Measurements from ENCODE around the gene EML1.

The EML1 gene

GRCh38 chr14:99950181-99950580, 157.0 kb downstream of the EML1 start:
- Histone ChIP-seq H3K27ac (ENCODE audit: insufficient read depth, low read length, poor library complexity, severe bottlenecking) (no peak overlapping the region), H3K4me3 (ENCODE audit: insufficient read depth, low read depth, low read length, poor library complexity, severe bottlenecking) (no peak overlapping the region), H3K4me1 (ENCODE audit: control insufficient read depth, insufficient read depth, low read length, poor library complexity, severe bottlenecking) (peaks cover 13% of the 10 kb centered on the region), H3K36me3 (ENCODE audit: control insufficient read depth, insufficient read depth, low read length) (no peaks in the 10 kb centered on the region), H3K9me3 (ENCODE audit: control insufficient read depth, low read length) (no peaks in the 10 kb centered on the region), H3K27me3 (replicated peaks; ENCODE audit: control insufficient read depth, insufficient read depth, low read length, poor library complexity, severe bottlenecking) (peaks cover 9% of the 10 kb centered on the region)
- DNase-seq = no peak

GRCh38 chr14:99951085-99951484, 157.9 kb downstream of the EML1 start:
- no peak overlapping the region for H3K4me3 ChIP-seq (ENCODE audit: insufficient read depth, low read depth, low read length, poor library complexity, severe bottlenecking)
- no peaks in the 10 kb centered on the region for H3K9me3 ChIP-seq (ENCODE audit: control insufficient read depth, low read length)
- peaks cover 9% of the 10 kb centered on the region for H3K27me3 ChIP-seq (replicated peaks; ENCODE audit: control insufficient read depth, insufficient read depth, low read length, poor library complexity, severe bottlenecking)
- no peak overlapping the region for H3K27ac ChIP-seq (ENCODE audit: insufficient read depth, low read length, poor library complexity, severe bottlenecking)
- no peak for DNase-seq
- H3K4me1 ChIP-seq (ENCODE audit: control insufficient read depth, insufficient read depth, low read length, poor library complexity, severe bottlenecking) = peaks cover 12% of the 10 kb centered on the region
- no peaks in the 10 kb centered on the region for H3K36me3 ChIP-seq (ENCODE audit: control insufficient read depth, insufficient read depth, low read length)

GRCh38 chr14:99952039-99952438, 158.8 kb downstream of the EML1 start:
- Histone ChIP-seq H3K27me3 (replicated peaks; ENCODE audit: control insufficient read depth, insufficient read depth, low read length, poor library complexity, severe bottlenecking) (peaks cover 3% of the 10 kb centered on the region), H3K27ac (ENCODE audit: insufficient read depth, low read length, poor library complexity, severe bottlenecking) (no peak overlapping the region), H3K4me3 (ENCODE audit: insufficient read depth, low read depth, low read length, poor library complexity, severe bottlenecking) (no peak overlapping the region), H3K9me3 (ENCODE audit: control insufficient read depth, low read length) (no peaks in the 10 kb centered on the region), H3K36me3 (ENCODE audit: control insufficient read depth, insufficient read depth, low read length) (no peaks in the 10 kb centered on the region), H3K4me1 (ENCODE audit: control insufficient read depth, insufficient read depth, low read length, poor library complexity, severe bottlenecking) (peaks cover 3% of the 10 kb centered on the region)
- no peak for DNase-seq

- Histone ChIP-seq H3K27ac (ENCODE audit: insufficient read depth, low read length, poor library complexity, severe bottlenecking) (no peak overlapping the region), H3K4me3 (ENCODE audit: insufficient read depth, low read depth, low read length, poor library complexity, severe bottlenecking) (no peak overlapping the region), H3K36me3 (ENCODE audit: control insufficient read depth, insufficient read depth, low read length) (no peaks in the 10 kb centered on the region), H3K9me3 (ENCODE audit: control insufficient read depth, low read length) (no peaks in the 10 kb centered on the region), H3K27me3 (replicated peaks; ENCODE audit: control insufficient read depth, insufficient read depth, low read length, poor library complexity, severe bottlenecking) (peaks cover 3% of the 10 kb centered on the region), H3K4me1 (ENCODE audit: control insufficient read depth, insufficient read depth, low read length, poor library complexity, severe bottlenecking) (no peaks in the 10 kb centered on the region)
- no peak for DNase-seq
These were observed 159.2 kb downstream of the EML1 start for GRCh38 chr14:99952453-99952852.

- no peak for DNase-seq
- H3K27me3 ChIP-seq (replicated peaks; ENCODE audit: control insufficient read depth, insufficient read depth, low read length, poor library complexity, severe bottlenecking) = peaks cover 6% of the 10 kb centered on the region
- H3K9me3 ChIP-seq (ENCODE audit: control insufficient read depth, low read length) = no peaks in the 10 kb centered on the region
These were observed 162.7 kb downstream of the EML1 start for GRCh38 chr14:99955826-99956455.

GRCh38 chr14:99958380-99958779, 165.2 kb downstream of the EML1 start:
- H3K9me3 ChIP-seq (ENCODE audit: control insufficient read depth, low read length) = no peaks in the 10 kb centered on the region
- H3K27me3 ChIP-seq (replicated peaks; ENCODE audit: control insufficient read depth, insufficient read depth, low read length, poor library complexity, severe bottlenecking) = peaks cover 11% of the 10 kb centered on the region
- no peaks in the 10 kb centered on the region for H3K4me1 ChIP-seq (ENCODE audit: control insufficient read depth, insufficient read depth, low read length, poor library complexity, severe bottlenecking)
- no peak overlapping the region for H3K27ac ChIP-seq (ENCODE audit: insufficient read depth, low read length, poor library complexity, severe bottlenecking)
- no peak for DNase-seq
- H3K36me3 ChIP-seq (ENCODE audit: control insufficient read depth, insufficient read depth, low read length) = no peaks in the 10 kb centered on the region
- H3K4me3 ChIP-seq (ENCODE audit: insufficient read depth, low read depth, low read length, poor library complexity, severe bottlenecking) = no peak overlapping the region

More at GRCh38 chr14:99955826-99956455, 162.7 kb downstream of the EML1 start:
- no peak overlapping the region for H3K27ac ChIP-seq (ENCODE audit: insufficient read depth, low read length, poor library complexity, severe bottlenecking)
- no peak overlapping the region for H3K4me3 ChIP-seq (ENCODE audit: insufficient read depth, low read depth, low read length, poor library complexity, severe bottlenecking)
- no peaks in the 10 kb centered on the region for H3K4me1 ChIP-seq (ENCODE audit: control insufficient read depth, insufficient read depth, low read length, poor library complexity, severe bottlenecking)
- H3K36me3 ChIP-seq (ENCODE audit: control insufficient read depth, insufficient read depth, low read length) = no peaks in the 10 kb centered on the region

- no peaks in the 10 kb centered on the region for H3K36me3 ChIP-seq (ENCODE audit: control insufficient read depth, insufficient read depth, low read length)
These were observed 168.8 kb downstream of the EML1 start for GRCh38 chr14:99961826-99962518.

GRCh38 chr14:99964979-99965378, 171.8 kb downstream of the EML1 start:
- H3K27ac ChIP-seq (ENCODE audit: insufficient read depth, low read length, poor library complexity, severe bottlenecking) = no peak overlapping the region
- peaks cover 11% of the 10 kb centered on the region for H3K27me3 ChIP-seq (replicated peaks; ENCODE audit: control insufficient read depth, insufficient read depth, low read length, poor library complexity, severe bottlenecking)
- DNase-seq = no peak
- H3K4me3 ChIP-seq (ENCODE audit: insufficient read depth, low read depth, low read length, poor library complexity, severe bottlenecking) = no peak overlapping the region
- no peaks in the 10 kb centered on the region for H3K36me3 ChIP-seq (ENCODE audit: control insufficient read depth, insufficient read depth, low read length)
- no peaks in the 10 kb centered on the region for H3K9me3 ChIP-seq (ENCODE audit: control insufficient read depth, low read length)
- no peaks in the 10 kb centered on the region for H3K4me1 ChIP-seq (ENCODE audit: control insufficient read depth, insufficient read depth, low read length, poor library complexity, severe bottlenecking)

More at GRCh38 chr14:99961826-99962518, 168.8 kb downstream of the EML1 start:
- Histone ChIP-seq H3K4me3 (ENCODE audit: insufficient read depth, low read depth, low read length, poor library complexity, severe bottlenecking) (no peak overlapping the region), H3K27me3 (replicated peaks; ENCODE audit: control insufficient read depth, insufficient read depth, low read length, poor library complexity, severe bottlenecking) (peaks cover 11% of the 10 kb centered on the region), H3K27ac (ENCODE audit: insufficient read depth, low read length, poor library complexity, severe bottlenecking) (no peak overlapping the region), H3K9me3 (ENCODE audit: control insufficient read depth, low read length) (no peaks in the 10 kb centered on the region), H3K4me1 (ENCODE audit: control insufficient read depth, insufficient read depth, low read length, poor library complexity, severe bottlenecking) (no peaks in the 10 kb centered on the region)
- no peak for DNase-seq

GRCh38 chr14:99966037-99966835, 173.0 kb downstream of the EML1 start:
- Histone ChIP-seq H3K4me3 (ENCODE audit: insufficient read depth, low read depth, low read length, poor library complexity, severe bottlenecking) (no peak overlapping the region), H3K9me3 (ENCODE audit: control insufficient read depth, low read length) (no peaks in the 10 kb centered on the region), H3K27me3 (replicated peaks; ENCODE audit: control insufficient read depth, insufficient read depth, low read length, poor library complexity, severe bottlenecking) (peaks cover 4% of the 10 kb centered on the region), H3K4me1 (ENCODE audit: control insufficient read depth, insufficient read depth, low read length, poor library complexity, severe bottlenecking) (peaks cover 4% of the 10 kb centered on the region), H3K36me3 (ENCODE audit: control insufficient read depth, insufficient read depth, low read length) (no peaks in the 10 kb centered on the region), H3K27ac (ENCODE audit: insufficient read depth, low read length, poor library complexity, severe bottlenecking) (no peak overlapping the region)
- DNase-seq = no peak

GRCh38 chr14:99966912-99967311, 173.7 kb downstream of the EML1 start:
- H3K27ac ChIP-seq (ENCODE audit: insufficient read depth, low read length, poor library complexity, severe bottlenecking) = no peak overlapping the region
- DNase-seq = no peak
- no peaks in the 10 kb centered on the region for H3K36me3 ChIP-seq (ENCODE audit: control insufficient read depth, insufficient read depth, low read length)
- peaks cover 4% of the 10 kb centered on the region for H3K27me3 ChIP-seq (replicated peaks; ENCODE audit: control insufficient read depth, insufficient read depth, low read length, poor library complexity, severe bottlenecking)
- H3K9me3 ChIP-seq (ENCODE audit: control insufficient read depth, low read length) = no peaks in the 10 kb centered on the region
- peaks cover 4% of the 10 kb centered on the region for H3K4me1 ChIP-seq (ENCODE audit: control insufficient read depth, insufficient read depth, low read length, poor library complexity, severe bottlenecking)
- no peak overlapping the region for H3K4me3 ChIP-seq (ENCODE audit: insufficient read depth, low read depth, low read length, poor library complexity, severe bottlenecking)
